ENCODE measurements around the gene DRG1.

GRCh38 chr22:31431950-31432349 is 32.5 kb downstream of the DRG1 start:
- TF ChIP-seq, protein P1, sequence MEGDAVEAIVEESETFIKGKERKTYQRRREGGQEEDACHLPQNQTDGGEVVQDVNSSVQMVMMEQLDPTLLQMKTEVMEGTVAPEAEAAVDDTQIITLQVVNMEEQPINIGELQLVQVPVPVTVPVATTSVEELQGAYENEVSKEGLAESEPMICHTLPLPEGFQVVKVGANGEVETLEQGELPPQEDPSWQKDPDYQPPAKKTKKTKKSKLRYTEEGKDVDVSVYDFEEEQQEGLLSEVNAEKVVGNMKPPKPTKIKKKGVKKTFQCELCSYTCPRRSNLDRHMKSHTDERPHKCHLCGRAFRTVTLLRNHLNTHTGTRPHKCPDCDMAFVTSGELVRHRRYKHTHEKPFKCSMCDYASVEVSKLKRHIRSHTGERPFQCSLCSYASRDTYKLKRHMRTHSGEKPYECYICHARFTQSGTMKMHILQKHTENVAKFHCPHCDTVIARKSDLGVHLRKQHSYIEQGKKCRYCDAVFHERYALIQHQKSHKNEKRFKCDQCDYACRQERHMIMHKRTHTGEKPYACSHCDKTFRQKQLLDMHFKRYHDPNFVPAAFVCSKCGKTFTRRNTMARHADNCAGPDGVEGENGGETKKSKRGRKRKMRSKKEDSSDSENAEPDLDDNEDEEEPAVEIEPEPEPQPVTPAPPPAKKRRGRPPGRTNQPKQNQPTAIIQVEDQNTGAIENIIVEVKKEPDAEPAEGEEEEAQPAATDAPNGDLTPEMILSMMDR (conservative IDR thresholded peaks at IDR 0.05; ENCODE audit: low read depth, low read length) = no peak
- no peak for TF ChIP-seq POLR2A (IDR thresholded peaks at IDR 0.05; ENCODE audit: low read depth, low read length)
- TF ChIP-seq FOS (IDR thresholded peaks at IDR 0.05; ENCODE audit: low read depth, low read length) = no peak
- TF ChIP-seq RFX5 (IDR thresholded peaks at IDR 0.05; ENCODE audit: low read depth, low read length) = no peak
- TF ChIP-seq NFE2L2 (IDR thresholded peaks at IDR 0.05; ENCODE audit: low read depth, low read length) = no peak
- TF ChIP-seq RAD21 (IDR thresholded peaks at IDR 0.05; ENCODE audit: low read length) = no peak
- TF ChIP-seq, protein P2, sequence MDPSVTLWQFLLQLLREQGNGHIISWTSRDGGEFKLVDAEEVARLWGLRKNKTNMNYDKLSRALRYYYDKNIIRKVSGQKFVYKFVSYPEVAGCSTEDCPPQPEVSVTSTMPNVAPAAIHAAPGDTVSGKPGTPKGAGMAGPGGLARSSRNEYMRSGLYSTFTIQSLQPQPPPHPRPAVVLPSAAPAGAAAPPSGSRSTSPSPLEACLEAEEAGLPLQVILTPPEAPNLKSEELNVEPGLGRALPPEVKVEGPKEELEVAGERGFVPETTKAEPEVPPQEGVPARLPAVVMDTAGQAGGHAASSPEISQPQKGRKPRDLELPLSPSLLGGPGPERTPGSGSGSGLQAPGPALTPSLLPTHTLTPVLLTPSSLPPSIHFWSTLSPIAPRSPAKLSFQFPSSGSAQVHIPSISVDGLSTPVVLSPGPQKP (IDR thresholded peaks at IDR 0.05; ENCODE audit: borderline replicate concordance, low read depth, low read length) = no peak
- no peak for TF ChIP-seq RCOR1 (IDR thresholded peaks at IDR 0.05; ENCODE audit: insufficient replicate concordance, low read length)
- TF ChIP-seq MAFK (IDR thresholded peaks at IDR 0.05; ENCODE audit: low read depth, low read length) = no peak
- no peak for TF ChIP-seq USF2 (IDR thresholded peaks at IDR 0.05; ENCODE audit: low read depth, low read length)
- no peak for TF ChIP-seq MXI1 (IDR thresholded peaks at IDR 0.05; ENCODE audit: borderline replicate concordance, low read depth, low read length)
- TF ChIP-seq CEBPB (IDR thresholded peaks at IDR 0.05; ENCODE audit: low read depth, low read length) = 0 out of 2 replicates have a peak, but pooled peaks have one; percentile 39
